ENCODE results near the gene ATP5F1D. TPM values are rescaled to one million over a fixed set of nuclear protein-coding genes. Genes with fewer than 3 reads are reported as not detected.

Gene ATP5F1D
- total and polyA plus RNA-seq, 2 of the 13 experiments (the other 11 are each of a cell fraction or from before 2014, with no cell fraction given), result 39.4 to 78.7 TPM

- TF ChIP-seq AHDC1 (CRISPR knock-in tag; IDR thresholded peaks at IDR 0.05; ENCODE audit: borderline replicate concordance) (no peak), ZNF251 (CRISPR knock-in tag; IDR thresholded peaks at IDR 0.05) (no peak), ZNF414 (CRISPR knock-in tag; IDR thresholded peaks at IDR 0.05) (0 out of 2 replicates have a peak, but pooled peaks have one; percentile 19), NKX3-1 (CRISPR knock-in tag; IDR thresholded peaks at IDR 0.05) (no peak), ZBTB21 (CRISPR knock-in tag; IDR thresholded peaks at IDR 0.05) (no peak), THAP7 (CRISPR knock-in tag; IDR thresholded peaks at IDR 0.05) (no peak), U2AF1 (optimal IDR thresholded peaks at IDR 0.05; ENCODE audit: low read depth, low read length) (no peak), TEAD2 (CRISPR knock-in tag; IDR thresholded peaks at IDR 0.05) (no peak), ZSCAN29 (CRISPR knock-in tag; conservative IDR thresholded peaks at IDR 0.05) (no peak), MED13 (CRISPR knock-in tag; IDR thresholded peaks at IDR 0.05) (0 out of 2 replicates have a peak, but pooled peaks have one; percentile 59), SRSF9 (IDR thresholded peaks at IDR 0.05; ENCODE audit: borderline replicate concordance, insufficient read depth, low read depth, low read length, poor library complexity, severe bottlenecking) (no peak), GLMP (CRISPR knock-in tag; IDR thresholded peaks at IDR 0.05; ENCODE audit: borderline replicate concordance) (no peak), ZNF687 (CRISPR knock-in tag; IDR thresholded peaks at IDR 0.05) (no peak; the same call in none of the 2 replicates), PCBP2 (optimal IDR thresholded peaks at IDR 0.05; ENCODE audit: low read depth, low read length, poor library complexity, severe bottlenecking) (no peak), ZFP82 (CRISPR knock-in tag; IDR thresholded peaks at IDR 0.05; ENCODE audit: borderline replicate concordance) (peak; percentile 59; the same call in 1 of the 2 replicates)
Measured at GRCh38 chr19:1260749-1261537, 19.4 kb downstream of the ATP5F1D start (continued).

Measured in HepG2 (cell line).